ENCODE data around the gene SSR3. TPM values are rescaled to one million over a fixed set of nuclear protein-coding genes. Genes with fewer than 3 reads are reported as not detected.
"Not testable (repeated sequence)": the region's sequence is repeated elsewhere in the genome, so short reads cannot be mapped to it uniquely, and the experiment has no call there.

The SSR3 gene
- total RNA-seq, 1 donor from 2014 or later = 64.4 TPM

DNA sequence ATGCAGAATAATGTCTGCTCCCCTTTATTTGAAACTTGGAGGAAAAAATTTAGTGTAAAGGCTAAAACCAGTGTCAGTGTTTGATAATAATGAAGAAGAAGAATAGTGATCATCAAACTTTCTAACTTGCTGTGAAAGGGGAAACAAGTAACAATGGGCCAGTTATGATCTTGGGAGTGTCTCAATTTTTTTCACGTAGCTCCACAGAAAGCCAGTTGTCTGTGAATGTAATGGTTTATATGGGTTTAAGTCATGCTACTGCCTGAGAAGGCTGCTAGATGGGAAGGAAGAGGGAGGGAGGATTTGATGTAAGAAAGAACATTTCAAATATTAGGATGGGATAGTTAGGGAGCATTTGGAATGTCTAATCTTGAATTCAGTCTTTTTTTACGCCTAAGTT, 21.1 kb upstream of the SSR3 start:
- no peak for DNase-seq

DNA sequence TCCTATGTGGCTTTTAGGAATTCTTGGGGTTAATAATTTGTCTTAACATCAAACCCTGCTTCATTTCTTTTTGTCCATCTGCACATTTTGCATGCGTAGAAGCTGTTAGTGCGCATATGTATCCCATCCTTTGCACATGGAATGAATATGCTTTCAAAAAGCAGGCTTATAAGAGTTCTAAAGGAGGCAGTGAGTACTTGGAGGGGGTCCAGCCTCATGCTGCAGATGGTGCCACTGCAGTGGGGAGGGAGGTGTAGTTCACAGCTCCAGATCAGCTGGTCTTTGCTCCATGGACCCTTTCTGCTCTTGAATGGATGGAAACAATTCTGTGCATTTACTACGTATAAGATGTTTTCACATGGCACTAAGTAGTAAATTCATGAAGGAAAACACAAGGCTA, 20.7 kb upstream of the SSR3 start:
- peak; percentile 85 for DNase-seq

- DNase-seq = not testable (repeated sequence)
These were observed 15.0 kb upstream of the SSR3 start for GRCh38 chr3:156569881-156570280.

GRCh38 chr3:156569016-156569415, 14.1 kb upstream of the SSR3 start:
- not testable (repeated sequence) for DNase-seq

DNA sequence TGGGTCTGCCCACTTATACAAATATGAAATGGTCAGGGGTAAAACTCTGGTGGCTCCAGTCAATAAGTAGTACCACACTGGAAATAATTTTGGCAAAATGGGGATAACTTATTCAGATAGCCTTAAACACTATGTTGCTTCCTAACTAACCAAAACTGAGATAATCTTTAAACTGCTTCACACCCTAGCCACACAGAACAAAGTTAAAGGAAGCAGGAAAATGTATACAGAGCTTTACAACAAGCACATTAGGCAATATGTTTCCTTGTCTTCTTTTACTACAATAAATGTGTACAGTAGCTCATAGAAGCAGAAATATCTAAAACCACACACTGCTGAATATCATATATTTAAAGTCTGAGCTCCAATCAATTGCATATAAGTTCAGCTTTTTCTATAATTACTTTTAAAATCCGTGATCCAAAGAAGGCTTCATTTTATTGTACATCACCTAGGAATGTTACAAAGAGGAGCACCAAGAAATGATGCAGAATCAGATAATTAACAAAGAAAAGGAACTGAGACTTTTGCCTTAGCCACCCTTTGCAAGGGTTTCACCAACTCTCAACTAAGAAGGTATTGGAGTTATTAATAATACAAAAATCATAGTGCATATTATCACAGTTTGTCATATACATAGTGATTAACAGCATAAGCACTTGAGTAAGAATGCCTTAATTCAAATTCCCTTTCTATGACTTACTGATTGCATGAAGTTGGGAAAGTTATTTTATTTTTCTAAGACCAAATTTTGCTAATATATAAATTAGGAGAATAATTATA, 9.2 kb upstream of the SSR3 start:
- DNase-seq = no peak

DNA sequence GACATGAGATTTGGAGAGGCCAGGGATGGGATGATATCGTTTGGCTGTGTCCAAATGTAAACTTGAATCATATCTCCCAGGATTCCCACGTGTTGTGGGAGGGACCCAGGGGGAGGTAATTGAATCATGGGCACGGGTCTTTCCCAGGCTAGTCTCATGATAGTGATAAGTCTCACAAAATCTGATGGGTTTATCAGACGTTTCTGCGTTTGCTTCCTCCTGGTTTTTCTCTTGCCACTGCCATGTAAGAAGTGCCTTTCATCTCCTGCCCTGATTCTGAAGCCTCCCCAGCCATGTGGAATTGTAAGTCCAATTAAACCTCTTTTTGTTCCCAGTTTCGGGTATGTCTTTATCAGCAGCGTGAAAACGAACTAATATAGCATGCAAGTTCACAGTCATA, 7.6 kb upstream of the SSR3 start:
- not testable (repeated sequence) for DNase-seq

DNA sequence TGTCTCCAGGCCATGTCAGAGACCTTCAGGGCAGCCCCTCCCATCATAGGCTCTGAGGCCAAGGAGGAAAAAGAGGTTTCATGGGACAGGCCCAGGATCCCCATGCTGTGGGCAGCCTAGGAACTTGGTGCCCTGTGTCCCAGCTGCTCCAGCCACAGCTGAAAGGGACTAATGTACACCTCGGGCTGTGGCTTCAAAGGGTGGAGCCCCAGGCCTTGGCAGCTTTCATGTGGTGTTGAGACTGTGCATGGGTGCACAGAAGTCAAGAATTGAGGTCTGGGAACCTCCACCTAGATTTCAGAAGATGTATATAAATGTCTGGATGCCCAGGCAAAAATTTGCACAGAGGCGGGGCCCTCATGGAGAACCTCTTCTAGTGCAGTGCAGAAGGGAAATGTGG, 6.6 kb upstream of the SSR3 start:
- no peak for DNase-seq

GRCh38 chr3:156559321-156559720, 4.4 kb upstream of the SSR3 start:
- no peak for DNase-seq

- DNase-seq = no peak
These were observed 3.5 kb upstream of the SSR3 start for GRCh38 chr3:156558389-156558788.

- DNase-seq = no peak
These were observed 439 bp downstream of the SSR3 start for GRCh38 chr3:156554515-156554841.

DNA sequence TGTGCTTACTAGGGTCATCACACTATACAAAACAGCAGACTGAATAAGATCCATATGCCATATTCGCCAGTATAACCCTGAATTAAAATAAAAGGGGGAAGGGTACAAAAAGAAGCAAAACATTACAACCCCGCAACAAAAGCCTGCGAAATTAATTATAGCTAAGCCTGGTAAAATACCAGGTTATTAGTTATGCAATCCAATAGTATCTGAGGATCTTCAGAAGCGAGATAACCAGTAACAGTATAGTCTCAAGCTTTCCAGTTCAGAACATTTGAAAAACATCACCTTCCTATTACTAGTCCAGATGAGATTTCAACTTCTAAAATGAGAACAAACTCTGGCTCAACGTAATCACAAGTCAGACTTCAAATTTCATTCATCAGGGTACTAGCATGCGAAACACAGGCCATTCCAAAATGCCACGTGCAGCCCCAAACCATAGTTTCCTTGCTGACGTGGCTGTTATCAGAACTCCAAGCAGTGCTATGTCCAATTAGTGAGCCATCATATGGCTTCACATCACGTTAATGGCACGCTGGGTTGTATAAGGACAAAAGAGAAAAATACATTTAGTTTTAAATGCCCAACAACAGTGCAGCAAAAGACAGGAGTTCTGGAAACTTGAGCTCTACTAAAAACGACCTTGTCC, 1.1 kb downstream of the SSR3 start:
- peak; percentile 48 for DNase-seq

DNA sequence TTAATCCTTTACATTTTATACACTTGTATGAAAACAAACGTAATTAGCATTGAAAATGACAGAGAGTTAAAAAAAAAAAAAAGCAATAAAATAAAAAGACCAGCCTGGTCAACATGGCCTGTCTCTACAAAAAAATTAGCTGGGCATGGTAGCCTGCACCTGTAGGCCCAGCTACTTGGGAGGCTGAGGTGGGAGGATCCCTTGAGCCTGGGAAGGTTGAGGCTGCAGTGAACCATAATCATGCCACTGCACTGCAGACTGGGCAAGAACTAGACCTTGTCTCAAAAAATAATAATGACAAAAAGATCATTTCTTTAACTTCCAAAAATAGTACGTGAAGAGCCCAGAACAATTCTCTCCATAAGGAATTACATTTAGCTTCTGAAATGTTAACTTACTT, 1.9 kb downstream of the SSR3 start:
- DNase-seq = no peak

DNA sequence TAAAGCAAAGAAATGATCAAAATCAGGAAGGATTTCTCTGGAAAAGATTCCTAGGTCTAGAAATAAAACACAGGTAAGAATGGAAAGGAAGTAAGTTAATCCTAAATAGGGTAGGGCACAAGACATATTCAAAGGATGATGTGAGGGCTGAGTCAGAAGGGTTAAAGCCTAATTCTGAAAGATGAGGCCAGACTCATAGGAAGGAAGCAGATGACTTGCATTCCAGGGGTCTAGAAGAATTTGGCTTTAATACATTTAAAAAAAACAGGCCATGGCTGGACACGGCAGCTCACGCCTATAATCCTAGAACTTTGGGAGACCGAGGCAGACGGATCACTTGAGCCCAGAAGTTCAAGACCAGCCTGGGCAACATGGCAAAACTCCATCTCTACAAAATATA, 3.2 kb downstream of the SSR3 start:
- no peak for DNase-seq

GRCh38 chr3:156551261-156551660, 3.7 kb downstream of the SSR3 start:
- DNase-seq = no peak

GRCh38 chr3:156548902-156549301, 6.0 kb downstream of the SSR3 start:
- no peak for DNase-seq

DNA sequence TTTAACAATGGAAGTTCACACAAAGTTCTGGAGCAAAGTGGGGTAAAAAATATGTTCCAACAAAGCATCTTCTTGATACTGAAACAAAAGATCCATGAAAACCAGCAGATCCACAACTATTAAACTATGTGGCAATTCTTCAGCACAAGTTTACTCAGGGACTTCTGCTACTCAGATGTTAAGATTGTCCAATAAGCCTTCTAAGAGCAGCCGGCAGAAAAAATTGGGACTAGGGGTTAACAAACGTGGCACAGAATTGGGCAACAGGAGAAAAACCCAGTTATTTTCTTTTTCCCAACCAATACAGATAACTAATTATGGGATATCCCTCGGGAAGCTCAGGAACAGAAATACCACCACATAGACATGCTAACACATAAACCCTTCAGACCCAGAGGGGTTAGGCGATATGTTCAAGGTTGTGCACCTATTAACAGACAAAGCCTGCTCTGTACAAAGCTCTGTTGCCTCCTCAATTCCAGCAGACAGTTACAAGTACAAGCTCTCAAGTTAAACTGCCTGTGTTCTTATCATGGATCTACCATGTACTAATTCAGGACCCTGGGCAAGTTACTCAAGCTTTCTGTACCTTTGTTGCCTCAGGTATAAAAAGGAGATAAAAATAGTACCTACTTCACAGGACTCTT, 6.8 kb downstream of the SSR3 start:
- no peak for DNase-seq

GRCh38 chr3:156547637-156548036, 7.3 kb downstream of the SSR3 start:
- no peak for DNase-seq

- no peak for DNase-seq
These were observed 11.8 kb downstream of the SSR3 start for GRCh38 chr3:156543043-156543555.

- no peak for DNase-seq
These were observed 12.5 kb downstream of the SSR3 start for GRCh38 chr3:156542101-156543042.

DNA sequence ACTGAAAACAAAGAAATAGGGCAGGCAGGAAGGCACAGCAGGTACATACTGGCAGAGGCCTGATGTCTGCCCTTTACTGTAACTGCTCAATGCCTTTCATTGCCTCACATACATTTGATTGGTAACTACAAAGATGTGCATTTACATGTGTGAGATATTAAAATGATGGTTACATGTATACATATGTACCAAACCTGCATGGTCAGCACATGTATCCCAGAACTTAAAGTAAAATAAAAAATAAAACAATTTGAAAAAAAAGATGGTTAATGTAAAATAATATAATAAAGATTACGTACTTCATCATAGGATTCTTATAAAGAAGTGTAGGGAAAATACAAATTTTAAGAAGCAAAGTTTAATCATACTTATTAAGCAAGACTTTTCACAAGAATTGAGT, 15.1 kb downstream of the SSR3 start:
- no peak for DNase-seq

DNA sequence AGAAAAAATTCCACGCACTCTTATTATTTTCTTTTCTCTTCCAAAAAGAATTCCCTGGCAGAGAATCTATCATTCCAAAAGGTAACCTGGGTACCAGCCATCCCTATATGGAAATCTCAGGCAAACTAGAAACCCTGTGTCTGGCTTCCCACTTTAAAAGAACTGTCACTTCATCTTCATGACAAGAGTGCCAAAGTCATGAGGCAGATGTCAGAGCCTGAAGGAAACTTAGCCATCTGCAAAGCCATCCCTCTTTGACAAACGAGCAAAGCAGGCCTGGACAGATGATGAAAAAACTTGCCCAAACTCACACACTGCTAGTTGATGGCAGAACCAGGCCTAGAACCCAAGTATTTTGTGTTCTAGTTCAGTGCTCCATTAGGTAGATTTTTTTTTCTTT, 15.9 kb downstream of the SSR3 start:
- no peak for DNase-seq

All from skin of body (tissue), 2 donors.